ENCODE data around the gene SNAPIN.

- TF ChIP-seq REST (IDR thresholded peaks at IDR 0.05; ENCODE audit: insufficient read depth in 1 of 2, low read depth in 2 of 2, low read length in 2 of 2) (no peak), TAF1 (IDR thresholded peaks at IDR 0.05; ENCODE audit: borderline replicate concordance, insufficient read depth, low read length) (no peak), FOXP2 (optimal IDR thresholded peaks at IDR 0.05; ENCODE audit: borderline replicate concordance, extremely low read depth, extremely low read length, insufficient read depth) (no peak), POLR2AphosphoS5 (IDR thresholded peaks at IDR 0.05; ENCODE audit: low read depth, low read length) (no peak), SIN3A (IDR thresholded peaks at IDR 0.05; ENCODE audit: borderline replicate concordance, insufficient read depth, low read length) (no peak)
Measured at GRCh38 chr1:153649137-153649862, 9.2 kb upstream of the SNAPIN start.
